NB4 (cell line): Measurements from ENCODE around the gene ACSL3.

Source experiments
- CTCF ChIP-seq: IDR thresholded peaks from one replicate; pipeline ENCODE4 v1.5.1; 2012; ENCODE audit warnings: low read depth, low read length
- POLR2A ChIP-seq: IDR thresholded peaks from 2 replicates; pipeline ENCODE4 v1.6.1; 2011; ENCODE audit warnings: mild to moderate bottlenecking; ENCODE audit not compliant: insufficient read length; ENCODE audit errors: extremely low read depth

DNA sequence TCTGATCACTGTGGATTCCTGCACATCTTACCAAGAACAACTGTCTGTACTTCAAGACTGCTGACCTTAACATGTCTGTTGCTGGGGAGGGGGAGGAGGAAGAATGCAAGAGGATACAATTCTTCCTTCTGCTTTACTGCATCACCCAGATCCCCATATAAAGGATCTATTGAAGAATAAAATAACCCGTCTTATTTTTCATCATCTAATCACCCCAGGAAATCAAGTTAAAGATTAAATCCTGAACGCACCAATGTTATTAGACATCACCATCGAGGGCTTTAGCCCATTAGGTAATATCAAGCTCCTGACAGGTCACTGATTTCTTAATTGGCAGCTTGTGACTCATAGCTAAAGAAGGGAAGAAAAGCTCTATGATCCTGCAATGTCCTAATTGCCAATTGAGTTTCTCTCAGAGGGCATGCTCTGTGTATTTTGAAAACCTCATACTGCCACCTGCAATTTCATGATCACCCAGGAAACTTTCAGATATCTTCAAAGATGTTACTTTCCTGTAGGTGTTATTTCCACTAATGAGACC lies 115.8 kb downstream of the ACSL3 start:
- no peak for TF ChIP-seq POLR2A
- TF ChIP-seq CTCF, result no peak
